Measurements from ENCODE around the gene ARFRP1. TPM values are rescaled to one million over a fixed set of nuclear protein-coding genes. Genes with fewer than 3 reads are reported as not detected.
A peak's percentile ranks its signal among the peaks of the same experiment; 100 is the strongest.

Gene ARFRP1
- total and polyA plus RNA-seq, 2 experiments from 2014 or later: 16.7 to 24.6 TPM

DNA sequence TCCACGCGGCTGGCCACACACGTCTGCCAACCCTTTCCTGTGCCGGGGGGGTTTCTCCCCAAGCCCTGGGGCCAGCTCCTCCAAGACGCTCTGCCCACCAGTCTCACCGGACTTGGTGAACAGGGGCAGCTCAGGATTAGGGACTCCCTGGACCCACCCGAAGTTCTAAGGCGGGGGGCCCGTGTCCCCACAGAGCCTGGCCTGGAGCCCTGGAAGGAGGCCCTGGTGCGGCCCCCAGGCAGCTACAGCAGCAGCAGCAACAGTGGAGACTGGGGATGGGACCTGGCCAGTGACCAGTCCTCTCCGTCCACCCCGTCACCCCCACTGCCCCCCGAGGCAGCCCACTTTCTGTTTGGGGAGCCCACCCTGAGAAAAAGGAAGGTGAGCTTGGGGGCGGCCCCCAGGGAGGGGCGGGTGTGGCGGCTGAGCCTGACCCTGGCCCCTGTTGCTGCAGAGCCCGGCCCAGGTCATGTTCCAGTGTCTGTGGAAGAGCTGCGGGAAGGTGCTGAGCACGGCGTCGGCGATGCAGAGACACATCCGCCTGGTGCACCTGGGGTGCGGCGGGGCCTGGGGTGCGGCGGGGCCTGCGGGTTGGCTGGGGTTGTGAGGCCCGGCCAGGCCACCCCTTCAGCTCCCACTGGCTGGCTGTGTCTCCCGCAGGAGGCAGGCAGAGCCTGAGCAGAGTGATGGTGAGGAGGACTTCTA lies 34.1 kb upstream of the ARFRP1 start (continued):
- TF ChIP-seq, protein P1, sequence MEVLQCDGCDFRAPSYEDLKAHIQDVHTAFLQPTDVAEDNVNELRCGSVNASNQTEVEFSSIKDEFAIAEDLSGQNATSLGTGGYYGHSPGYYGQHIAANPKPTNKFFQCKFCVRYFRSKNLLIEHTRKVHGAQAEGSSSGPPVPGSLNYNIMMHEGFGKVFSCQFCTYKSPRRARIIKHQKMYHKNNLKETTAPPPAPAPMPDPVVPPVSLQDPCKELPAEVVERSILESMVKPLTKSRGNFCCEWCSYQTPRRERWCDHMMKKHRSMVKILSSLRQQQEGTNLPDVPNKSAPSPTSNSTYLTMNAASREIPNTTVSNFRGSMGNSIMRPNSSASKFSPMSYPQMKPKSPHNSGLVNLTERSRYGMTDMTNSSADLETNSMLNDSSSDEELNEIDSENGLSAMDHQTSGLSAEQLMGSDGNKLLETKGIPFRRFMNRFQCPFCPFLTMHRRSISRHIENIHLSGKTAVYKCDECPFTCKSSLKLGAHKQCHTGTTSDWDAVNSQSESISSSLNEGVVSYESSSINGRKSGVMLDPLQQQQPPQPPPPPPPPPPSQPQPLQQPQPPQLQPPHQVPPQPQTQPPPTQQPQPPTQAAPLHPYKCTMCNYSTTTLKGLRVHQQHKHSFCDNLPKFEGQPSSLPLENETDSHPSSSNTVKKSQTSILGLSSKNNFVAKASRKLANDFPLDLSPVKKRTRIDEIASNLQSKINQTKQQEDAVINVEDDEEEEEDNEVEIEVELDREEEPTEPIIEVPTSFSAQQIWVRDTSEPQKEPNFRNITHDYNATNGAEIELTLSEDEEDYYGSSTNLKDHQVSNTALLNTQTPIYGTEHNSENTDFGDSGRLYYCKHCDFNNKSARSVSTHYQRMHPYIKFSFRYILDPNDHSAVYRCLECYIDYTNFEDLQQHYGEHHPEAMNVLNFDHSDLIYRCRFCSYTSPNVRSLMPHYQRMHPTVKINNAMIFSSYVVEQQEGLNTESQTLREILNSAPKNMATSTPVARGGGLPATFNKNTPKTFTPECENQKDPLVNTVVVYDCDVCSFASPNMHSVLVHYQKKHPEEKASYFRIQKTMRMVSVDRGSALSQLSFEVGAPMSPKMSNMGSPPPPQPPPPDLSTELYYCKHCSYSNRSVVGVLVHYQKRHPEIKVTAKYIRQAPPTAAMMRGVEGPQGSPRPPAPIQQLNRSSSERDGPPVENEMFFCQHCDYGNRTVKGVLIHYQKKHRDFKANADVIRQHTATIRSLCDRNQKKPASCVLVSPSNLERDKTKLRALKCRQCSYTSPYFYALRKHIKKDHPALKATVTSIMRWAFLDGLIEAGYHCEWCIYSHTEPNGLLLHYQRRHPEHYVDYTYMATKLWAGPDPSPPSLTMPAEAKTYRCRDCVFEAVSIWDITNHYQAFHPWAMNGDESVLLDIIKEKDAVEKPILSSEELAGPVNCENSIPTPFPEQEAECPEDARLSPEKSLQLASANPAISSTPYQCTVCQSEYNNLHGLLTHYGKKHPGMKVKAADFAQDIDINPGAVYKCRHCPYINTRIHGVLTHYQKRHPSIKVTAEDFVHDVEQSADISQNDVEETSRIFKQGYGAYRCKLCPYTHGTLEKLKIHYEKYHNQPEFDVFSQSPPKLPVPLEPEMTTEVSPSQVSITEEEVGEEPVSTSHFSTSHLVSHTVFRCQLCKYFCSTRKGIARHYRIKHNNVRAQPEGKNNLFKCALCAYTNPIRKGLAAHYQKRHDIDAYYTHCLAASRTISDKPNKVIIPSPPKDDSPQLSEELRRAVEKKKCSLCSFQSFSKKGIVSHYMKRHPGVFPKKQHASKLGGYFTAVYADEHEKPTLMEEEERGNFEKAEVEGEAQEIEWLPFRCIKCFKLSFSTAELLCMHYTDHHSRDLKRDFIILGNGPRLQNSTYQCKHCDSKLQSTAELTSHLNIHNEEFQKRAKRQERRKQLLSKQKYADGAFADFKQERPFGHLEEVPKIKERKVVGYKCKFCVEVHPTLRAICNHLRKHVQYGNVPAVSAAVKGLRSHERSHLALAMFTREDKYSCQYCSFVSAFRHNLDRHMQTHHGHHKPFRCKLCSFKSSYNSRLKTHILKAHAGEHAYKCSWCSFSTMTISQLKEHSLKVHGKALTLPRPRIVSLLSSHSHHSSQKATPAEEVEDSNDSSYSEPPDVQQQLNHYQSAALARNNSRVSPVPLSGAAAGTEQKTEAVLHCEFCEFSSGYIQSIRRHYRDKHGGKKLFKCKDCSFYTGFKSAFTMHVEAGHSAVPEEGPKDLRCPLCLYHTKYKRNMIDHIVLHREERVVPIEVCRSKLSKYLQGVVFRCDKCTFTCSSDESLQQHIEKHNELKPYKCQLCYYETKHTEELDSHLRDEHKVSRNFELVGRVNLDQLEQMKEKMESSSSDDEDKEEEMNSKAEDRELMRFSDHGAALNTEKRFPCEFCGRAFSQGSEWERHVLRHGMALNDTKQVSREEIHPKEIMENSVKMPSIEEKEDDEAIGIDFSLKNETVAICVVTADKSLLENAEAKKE (CRISPR knock-in tag; IDR thresholded peaks at IDR 0.05): no peak
- TF ChIP-seq POLR2AphosphoS5 (IDR thresholded peaks at IDR 0.05; ENCODE audit: low read depth) (no peak), CREB1 (CRISPR knock-in tag; IDR thresholded peaks at IDR 0.05; ENCODE audit: low read depth) (no peak), STAT1 (IDR thresholded peaks at IDR 0.05; ENCODE audit: unreplicated experiment) (no peak)

DNA sequence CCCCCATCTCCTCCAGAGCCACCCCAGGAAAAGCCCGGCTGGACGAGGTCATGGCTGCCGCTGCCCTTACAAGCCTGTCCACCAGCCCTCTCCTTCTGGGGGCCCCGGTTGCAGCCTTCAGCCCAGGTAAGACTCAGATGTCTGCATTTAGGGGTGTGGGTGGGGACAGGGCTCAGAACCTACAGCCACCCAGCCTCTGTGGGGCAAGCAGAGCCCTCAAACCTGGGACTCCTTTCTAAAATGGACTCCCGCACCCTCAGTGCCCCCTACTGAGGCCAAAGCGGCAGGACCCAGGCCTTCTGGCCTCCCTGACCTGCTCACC lies 33.5 kb upstream of the ARFRP1 start:
- Histone ChIP-seq H3K9me2 (ENCODE audit: insufficient read depth) (no peaks in the 10 kb centered on the region), H3K4me3 (peak overlapping the region; percentile 71)
- ATAC-seq: no peak
- TF ChIP-seq EZH2 (IDR thresholded peaks at IDR 0.05; ENCODE audit: low read depth, unreplicated experiment): no peak
- no peak for TF ChIP-seq ZNF331 (CRISPR knock-in tag; IDR thresholded peaks at IDR 0.05; ENCODE audit: low read depth)
- no peak for TF ChIP-seq CREB1 (CRISPR knock-in tag; IDR thresholded peaks at IDR 0.05; ENCODE audit: low read depth)
- TF ChIP-seq, protein P2, sequence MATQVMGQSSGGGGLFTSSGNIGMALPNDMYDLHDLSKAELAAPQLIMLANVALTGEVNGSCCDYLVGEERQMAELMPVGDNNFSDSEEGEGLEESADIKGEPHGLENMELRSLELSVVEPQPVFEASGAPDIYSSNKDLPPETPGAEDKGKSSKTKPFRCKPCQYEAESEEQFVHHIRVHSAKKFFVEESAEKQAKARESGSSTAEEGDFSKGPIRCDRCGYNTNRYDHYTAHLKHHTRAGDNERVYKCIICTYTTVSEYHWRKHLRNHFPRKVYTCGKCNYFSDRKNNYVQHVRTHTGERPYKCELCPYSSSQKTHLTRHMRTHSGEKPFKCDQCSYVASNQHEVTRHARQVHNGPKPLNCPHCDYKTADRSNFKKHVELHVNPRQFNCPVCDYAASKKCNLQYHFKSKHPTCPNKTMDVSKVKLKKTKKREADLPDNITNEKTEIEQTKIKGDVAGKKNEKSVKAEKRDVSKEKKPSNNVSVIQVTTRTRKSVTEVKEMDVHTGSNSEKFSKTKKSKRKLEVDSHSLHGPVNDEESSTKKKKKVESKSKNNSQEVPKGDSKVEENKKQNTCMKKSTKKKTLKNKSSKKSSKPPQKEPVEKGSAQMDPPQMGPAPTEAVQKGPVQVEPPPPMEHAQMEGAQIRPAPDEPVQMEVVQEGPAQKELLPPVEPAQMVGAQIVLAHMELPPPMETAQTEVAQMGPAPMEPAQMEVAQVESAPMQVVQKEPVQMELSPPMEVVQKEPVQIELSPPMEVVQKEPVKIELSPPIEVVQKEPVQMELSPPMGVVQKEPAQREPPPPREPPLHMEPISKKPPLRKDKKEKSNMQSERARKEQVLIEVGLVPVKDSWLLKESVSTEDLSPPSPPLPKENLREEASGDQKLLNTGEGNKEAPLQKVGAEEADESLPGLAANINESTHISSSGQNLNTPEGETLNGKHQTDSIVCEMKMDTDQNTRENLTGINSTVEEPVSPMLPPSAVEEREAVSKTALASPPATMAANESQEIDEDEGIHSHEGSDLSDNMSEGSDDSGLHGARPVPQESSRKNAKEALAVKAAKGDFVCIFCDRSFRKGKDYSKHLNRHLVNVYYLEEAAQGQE (IDR thresholded peaks at IDR 0.05; ENCODE audit: unreplicated experiment): no peak
- TF ChIP-seq ZNF114 (CRISPR knock-in tag; IDR thresholded peaks at IDR 0.05): no peak
- TF ChIP-seq STAT1 (IDR thresholded peaks at IDR 0.05; ENCODE audit: unreplicated experiment): no peak

More for the DNA sequence above, 33.5 kb upstream of the ARFRP1 start:
- Mint-ChIP-seq H3K27ac (no peak overlapping the region), H3K27me3 (ENCODE audit: insufficient read depth, low read depth, poor library complexity) (peaks cover 10% of the 10 kb centered on the region), H3K36me3 (ENCODE audit: low read depth) (peaks cover 8% of the 10 kb centered on the region), H3K4me3 (peak overlapping the region; percentile 68; the same call in 2 of the 3 replicates), H3K4me1 (no peaks in the 10 kb centered on the region; the same call in 2 of the 3 replicates), H3K9me3 (no peaks in the 10 kb centered on the region; the same call in 2 of the 3 replicates)
- Histone ChIP-seq H2AFZ (no peak overlapping the region; the same call in 1 of the 2 replicates), H4K20me1 (replicated peaks; ENCODE audit: insufficient read depth) (no peaks in the 10 kb centered on the region), H3K4me2 (peak overlapping the region; percentile 86), H3K79me2 (replicated peaks; ENCODE audit: insufficient read depth) (no peaks in the 10 kb centered on the region), H3K27me3 (ENCODE audit: insufficient read depth) (peaks cover 6% of the 10 kb centered on the region), H3K4me1 (ENCODE audit: insufficient read depth) (peaks cover 7% of the 10 kb centered on the region; the same call in 1 of the 2 replicates), H3K36me3 (ENCODE audit: insufficient read depth) (no peaks in the 10 kb centered on the region), H3F3A (replicated peaks; ENCODE audit: low read depth) (peaks cover 14% of the 10 kb centered on the region; the same call in 1 of the 2 replicates), H3K27ac (ENCODE audit: low read depth) (peak overlapping the region; percentile 50; the same call in 1 of the 2 replicates)
- DNase-seq (ENCODE audit: low spot score): no peak
